CD4-positive, alpha-beta T cell treated with Interleukin-4 for 1 hour (primary cell): ENCODE results near the gene COL8A2.
"Not testable (repeated sequence)": the region's sequence is repeated elsewhere in the genome, so short reads cannot be mapped to it uniquely, and the experiment has no call there.

Source experiments
- DNase-seq, 2 donors: peaks; one replicate each; pipeline ENCODE4 v3.0.0-alpha.2; 2020 to 2022

Gene COL8A2

DNA sequence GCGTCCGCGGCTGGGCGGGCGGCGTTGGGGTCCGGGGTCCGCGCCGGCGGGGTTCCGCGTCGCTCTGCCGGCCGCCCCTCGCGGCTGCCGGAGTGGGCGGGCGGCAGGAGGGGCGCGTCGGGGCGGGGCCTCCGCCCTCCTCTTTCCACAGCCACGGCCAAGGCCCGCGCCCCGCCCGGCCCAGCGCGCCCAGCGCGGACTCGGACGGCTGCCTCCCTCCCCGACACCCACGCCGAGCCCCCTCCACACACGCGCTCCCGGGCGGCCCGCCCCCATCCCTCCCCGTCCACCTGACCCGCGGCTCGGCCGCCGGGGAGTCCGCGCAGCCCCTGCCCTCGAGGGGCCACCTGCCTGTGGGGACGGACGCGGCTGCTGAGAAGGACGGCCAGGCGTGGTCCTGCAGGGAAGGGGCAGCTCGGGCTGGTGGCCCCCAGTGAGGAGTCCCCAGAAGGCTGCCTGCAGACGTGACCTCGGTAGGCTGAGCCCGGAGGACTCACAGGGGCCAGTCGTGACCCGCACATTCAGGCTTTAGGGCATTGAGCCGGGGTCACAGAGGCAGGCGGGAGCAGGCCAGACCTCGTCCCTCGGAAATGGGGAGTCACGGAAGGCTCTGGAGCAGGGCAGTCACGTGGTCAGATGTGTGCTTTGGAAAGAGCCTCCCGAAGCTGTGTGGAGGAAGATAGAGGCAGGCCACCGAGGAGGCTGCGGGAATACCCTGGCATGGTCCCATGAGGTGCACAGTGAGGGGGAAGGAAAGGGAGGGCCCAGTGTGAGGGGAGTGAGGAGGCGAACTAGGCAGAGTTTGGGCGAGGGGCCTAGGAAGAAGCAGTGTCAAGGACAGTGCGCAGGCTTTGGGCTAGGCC is at the start of gene COL8A2:
COL8A2 (minus strand) TSS at position 94 of the 863 bp plus-strand sequence. CDS start 24,980 bp downstream, outside the sequence.
- no peak for DNase-seq

DNA sequence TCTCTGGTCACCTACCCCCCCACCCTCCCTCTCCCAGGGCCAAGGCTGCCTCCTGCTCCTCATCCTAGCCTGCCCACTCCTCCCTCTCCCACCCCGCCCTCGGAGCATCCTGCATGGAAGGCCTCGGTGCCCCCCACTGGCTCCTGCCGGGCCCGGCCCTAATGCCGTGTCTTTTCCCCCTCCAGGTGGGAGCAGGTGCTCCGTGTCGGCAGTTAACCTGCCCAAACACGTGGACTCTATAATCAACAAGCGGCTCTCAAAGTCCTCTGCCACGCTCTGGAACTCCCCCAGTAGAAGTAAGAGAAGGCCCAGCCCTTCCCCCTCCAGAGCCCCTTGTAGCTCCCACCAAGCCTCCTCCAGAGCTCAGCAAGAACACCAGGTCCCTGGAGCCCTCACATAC is 49.7 kb upstream of the COL8A2 start:
- no peak for DNase-seq

DNA sequence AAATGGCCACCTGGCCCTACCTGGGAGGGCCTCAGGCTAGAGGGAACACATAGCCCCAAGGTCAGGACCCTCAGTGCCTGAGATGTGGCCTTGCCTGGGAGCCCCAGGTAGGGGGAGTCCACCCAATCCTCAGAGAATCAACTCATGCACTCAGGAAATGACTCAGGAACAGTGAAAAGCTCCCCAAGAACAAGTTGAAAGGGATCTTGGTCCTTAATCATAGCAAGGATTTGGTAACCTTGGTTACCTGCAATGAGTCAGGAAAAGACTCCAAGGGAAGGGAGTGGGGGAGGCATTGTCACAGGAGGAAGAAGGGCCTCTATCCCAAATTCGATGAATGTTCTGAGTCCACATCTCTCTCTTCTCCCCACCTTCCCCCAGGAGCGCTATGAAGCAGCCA is 48.0 kb upstream of the COL8A2 start:
- no peak for DNase-seq

DNA sequence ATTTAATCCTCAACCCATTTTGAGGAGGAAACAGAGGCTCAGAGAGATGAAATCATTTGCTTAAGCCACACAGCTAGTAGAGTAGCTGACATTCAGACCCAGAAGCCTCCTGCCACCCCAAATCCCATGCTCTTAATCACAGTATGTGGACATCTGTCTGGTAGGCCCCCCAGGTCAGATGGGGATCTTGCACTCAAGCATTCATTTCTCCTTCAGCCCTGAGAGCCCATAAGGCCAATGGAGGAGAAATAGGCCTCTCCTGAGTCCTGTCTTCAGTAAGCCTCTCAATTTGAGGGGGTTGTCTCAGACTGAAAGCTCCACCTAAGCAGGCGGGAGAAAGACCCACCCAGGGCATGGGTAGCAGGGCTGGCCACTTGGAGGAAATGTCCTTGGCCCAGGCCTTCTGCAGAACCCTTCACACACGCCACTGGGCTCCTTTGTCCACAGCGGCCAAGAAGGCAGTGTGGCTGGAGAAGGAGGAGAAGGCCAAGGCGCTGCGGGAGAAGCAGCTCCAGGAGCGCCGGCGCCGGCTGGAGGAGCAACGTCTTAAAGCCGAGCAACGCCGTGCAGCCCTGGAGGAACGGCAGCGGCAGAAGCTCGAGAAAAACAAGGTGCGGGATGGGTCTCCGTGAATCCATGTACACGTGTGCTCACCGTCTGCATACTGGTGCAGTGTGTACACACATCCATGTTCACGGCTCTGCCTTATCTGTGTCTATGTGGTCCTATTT is 47.2 kb upstream of the COL8A2 start:
- no peak for DNase-seq

DNA sequence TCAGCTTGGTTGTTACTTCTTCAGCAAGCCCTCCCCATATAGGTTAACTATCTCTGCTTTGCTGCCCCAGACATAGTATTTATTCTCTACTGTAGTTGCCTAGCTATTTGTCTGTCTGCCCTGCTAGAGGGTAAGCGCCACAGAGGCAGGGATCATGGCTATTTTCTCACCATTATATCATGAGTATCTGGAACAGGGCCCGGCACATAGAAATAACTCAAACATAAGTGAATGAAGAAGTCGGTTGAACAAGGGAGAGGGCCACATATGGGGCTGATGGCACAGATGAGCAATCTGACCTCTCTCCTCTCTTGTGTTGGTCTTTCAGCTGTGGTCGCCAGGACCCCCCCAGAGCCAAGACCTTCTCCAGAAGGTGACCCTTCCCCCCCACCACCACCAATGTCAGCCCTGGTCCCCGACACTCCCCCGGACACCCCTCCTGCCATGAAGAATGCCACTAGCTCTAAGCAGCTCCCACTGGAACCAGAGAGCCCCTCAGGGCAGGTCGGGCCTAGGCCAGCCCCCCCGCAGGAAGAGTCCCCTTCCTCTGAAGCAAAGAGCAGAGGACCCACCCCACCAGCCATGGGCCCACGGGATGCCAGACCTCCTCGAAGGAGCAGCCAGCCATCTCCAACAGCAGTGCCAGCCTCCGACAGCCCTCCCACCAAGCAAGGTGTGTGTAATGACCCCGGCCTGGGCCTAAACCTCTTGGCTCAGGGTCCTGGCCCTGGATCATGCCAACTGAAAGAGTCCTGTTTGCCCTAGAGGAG is 45.8 kb upstream of the COL8A2 start:
- no peak for DNase-seq

DNA sequence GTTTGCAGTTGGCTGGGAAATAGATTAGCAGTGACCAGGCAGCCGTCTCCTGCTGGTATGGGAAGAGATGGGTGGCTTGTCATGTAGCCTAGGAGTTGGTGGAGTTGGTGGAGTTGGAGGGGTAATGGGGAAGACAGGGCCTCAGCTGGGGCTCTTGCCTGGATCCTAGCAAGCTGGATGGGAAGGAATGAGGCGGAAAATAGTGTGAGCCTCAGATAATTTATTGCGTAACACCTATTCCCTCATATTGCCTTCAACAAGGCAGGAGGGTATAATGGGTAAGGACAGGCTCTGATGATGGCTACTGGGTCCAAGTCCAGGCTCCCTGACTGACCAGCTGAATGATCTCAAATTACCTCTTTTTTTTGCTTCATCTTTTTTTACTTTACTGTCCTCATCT is 43.5 kb upstream of the COL8A2 start:
- no peak for DNase-seq

DNA sequence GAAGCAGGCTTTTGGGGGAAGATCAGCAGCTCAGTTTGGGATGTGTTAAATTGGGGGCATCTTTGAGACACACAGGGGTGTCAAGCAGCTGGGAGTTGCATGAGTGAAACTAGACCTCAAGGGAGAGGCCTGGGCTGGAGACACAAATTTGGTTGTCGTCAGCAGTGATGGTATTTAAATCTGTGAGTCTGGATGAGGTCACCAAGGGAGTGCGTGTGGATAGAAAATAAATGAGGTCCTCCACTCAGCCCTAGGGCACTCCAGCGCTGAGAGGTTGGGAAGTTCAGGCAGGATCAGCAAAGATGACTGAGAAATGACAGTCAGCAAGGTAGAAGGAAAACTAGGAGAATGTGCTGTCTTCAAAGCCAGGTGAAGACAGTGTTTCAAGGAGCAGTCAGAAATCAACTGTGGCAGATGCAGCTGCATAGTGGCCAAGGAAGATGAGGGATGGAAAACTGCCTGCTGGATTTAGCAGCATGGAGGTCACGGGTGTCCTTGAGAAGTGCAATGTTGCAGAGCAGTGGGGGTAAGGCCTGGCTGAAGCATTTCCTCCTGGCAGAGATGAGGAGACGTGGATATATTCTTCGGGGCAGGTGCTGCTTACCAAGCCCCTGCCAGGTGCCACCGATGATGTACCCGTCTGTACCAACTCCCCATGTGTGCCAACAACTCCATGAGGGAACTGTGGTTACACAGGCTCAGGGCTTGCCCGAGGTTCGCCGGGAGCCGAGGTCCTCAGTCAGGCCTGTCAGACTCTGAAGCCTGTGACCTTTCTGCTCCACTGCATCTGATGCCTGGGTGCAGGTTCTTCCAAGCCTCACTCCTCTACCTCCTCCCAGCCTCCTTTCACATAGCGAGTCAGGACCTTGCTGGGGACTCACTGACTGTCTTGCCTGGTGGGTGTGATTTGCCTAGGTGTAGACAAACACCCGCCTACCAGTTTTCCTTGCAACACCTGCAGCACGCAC is 42.2 kb upstream of the COL8A2 start:
- no peak for DNase-seq

DNA sequence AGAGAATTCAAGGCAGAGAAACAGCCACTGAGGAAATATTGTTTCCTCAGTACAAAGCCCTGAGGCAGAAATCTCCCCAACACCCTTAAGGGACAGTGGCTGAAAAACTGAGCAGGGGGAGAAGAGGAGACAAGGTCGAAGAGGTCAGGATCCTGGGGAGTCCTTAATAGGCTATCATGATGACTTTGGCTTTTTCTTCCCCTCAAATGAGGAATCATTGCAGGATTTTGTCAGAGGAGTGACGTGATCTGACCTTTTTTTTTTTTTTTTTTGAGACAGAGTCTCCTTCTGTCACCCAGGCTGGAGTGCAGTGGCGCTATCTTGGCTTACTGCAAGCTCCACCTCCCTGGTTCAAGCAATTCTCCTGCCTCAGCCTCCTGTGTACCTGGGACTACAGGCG is 41.1 kb upstream of the COL8A2 start:
- no peak for DNase-seq

DNA sequence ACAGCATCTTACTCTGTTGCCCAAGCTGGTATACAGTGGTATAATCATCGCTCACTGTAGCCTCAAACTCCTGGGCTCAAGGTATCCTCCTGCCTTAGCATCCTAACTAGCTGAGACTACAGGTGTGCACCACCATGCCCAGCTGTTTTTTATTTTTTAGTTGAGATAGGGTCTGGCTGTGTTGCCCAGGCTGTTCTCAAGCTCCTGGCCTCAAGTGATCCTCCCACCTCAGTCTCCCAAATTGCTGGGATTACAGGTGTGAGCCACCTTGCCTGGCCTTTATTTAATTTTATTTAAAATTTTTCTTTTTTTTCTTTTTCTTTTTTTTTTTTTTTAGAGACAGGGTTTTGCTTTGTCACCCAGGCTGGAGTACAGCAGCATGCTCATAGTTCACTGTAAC is 40.1 kb upstream of the COL8A2 start:
- DNase-seq: no peak

DNA sequence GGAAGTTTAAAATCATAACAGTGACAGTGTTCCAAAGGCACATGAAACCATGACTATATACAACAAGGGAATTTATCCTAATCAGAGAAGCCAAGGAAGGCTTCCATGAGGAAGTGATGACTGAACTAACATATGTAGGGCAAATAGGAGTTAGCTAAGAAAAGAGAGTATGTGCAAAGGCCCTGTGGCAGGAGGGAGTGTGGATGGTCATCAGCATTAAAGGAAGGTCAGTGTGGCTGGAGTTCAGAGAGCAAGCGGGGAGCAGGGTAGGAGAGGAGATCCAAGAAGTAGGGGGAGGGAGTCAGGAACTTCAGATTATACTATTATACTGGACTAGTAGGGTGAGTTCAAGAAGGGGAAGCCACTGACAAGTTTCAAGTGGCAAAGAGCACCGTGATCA is 39.3 kb upstream of the COL8A2 start:
- no peak for DNase-seq

DNA sequence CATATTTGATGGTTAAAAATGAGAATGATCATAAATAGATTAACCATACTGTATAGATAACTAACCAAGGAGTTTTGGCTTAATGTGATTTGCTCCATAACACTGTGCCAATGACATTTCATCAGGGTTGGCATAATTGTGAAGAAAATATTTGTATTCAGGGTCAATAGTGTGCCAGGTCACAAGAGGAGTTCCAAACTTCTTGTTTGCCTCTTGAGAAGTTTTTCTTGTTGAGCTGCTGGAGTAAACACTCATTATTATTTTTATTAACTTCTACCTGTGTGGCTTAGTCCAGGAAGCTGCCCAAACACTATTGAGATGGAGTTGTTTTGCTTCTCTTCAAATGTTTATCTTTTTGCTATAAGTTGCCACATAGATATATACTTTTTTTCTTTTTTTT is 38.4 kb upstream of the COL8A2 start:
- no peak for DNase-seq

DNA sequence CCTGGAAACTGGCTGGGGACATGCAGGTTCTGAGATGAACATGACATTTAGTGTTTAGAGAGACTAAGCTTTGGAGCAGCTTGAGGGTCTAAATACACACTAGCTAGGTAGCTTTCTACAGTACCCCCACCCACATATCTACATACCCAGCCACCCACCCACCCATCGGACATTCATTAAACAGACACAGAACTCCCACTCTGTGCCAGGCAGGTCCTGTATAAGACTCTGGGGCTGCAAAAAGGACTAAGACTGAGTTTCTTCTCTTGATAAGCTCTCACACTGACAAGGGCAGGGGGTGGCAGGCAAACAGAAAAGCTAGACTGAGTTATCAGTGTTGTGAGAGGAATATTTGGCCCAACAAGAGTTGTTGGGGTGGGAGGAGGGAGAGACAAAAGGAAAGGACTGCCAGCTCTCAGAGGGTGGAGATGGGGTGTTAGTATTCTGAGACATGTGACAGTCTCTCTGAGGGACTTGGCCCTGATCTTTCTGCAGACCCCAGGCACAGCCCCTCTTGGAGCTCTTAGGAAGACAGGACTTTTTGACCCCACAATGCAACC is 37.7 kb upstream of the COL8A2 start:
- no peak for DNase-seq

DNA sequence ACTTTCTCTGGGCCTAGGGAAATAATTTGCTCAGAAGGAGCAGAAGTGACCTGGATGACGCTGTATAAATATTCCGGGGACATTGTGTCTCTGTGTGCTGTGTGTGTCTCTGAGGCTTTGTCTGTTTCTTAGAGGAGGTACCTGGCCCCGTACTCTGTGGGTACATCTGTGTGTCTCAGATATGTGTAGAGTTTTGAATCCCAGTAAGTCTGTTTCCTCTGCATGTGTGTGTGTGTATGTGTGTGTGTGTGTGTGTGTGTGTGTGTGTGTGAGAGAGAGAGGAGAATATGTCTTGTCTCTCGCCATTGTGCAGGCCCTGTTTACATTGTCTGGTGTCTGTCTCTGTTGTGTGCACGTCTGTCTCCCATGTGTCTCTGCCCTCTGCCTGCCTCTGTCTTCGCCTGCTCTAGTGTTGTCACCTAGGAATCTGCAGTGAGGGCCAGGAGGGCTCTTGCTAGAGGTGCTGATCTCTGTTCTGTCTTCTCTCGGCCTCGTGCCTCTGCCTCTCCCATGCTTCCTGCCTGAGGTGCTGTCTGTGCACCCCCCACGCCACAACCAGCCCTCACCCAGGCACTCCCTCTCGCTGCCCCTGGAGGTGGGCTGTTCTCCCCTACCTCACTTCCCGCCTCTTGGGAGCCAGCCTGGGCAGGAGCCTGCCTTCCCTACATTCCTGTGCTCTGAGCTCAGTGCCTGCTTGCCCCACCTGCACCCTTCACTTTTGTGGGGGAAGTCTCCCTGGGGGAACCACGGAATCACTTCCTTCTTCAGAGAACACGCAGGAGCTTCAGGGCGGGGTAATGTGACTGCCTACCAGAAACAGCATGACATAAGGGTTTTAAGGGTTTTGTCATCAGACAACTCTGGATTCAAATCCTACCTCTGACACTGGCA is 36.9 kb upstream of the COL8A2 start:
- peak; percentile 62 to 67 for DNase-seq

DNA sequence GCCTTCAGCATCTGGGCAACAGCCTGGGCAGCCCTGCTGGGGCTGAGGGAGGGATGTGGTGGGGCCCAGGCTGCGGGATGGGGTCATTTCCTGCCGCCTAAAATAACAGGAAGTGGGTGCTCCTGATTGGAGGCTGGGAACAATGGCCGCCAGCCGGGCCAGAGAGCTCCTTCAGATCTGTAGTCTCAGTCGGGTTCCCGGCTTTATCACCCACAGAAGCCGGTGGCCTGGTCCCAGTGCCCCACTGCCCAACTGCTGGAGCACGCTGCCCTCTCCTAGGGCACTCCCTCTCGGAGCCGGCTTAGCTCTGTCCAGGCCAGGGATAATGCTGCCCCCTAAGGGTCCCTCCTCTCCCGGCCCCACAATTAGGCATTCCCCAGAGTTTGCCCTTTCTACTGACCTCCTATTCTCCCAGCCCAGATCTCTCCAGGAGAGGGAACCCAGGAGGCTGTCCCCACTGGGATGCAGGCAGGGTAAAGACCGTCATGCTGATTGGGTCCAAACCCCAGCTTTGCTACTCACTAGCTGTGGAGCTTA is 36.0 kb upstream of the COL8A2 start:
- DNase-seq: peak; percentile 66 to 72

DNA sequence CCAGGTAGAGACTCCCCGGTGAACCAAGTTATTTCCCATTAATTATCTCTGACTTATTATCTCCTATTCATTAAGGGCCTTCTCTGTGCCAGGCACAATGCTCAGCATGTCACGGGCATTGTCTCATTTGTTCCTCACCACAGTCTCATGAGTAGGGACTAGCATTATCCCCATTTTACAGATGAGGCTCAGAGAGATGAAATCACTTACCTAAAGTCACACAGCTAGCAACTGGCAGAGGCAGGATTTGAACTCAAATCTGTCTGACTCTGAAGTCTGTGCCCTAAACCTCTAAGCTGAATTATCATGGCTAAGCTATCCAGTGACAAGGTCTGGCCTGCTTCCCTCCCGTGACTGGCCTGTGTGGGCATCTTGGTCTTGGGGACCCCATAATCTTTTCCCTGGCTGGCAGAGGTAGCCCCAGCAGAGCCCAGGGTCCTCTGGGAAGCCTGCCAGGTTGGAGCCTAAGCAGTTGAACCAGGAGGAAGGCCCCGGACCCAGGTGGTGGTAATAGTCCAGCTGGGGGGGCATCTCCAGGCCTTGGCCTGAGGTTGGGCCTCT is 35.4 kb upstream of the COL8A2 start:
- no peak for DNase-seq

DNA sequence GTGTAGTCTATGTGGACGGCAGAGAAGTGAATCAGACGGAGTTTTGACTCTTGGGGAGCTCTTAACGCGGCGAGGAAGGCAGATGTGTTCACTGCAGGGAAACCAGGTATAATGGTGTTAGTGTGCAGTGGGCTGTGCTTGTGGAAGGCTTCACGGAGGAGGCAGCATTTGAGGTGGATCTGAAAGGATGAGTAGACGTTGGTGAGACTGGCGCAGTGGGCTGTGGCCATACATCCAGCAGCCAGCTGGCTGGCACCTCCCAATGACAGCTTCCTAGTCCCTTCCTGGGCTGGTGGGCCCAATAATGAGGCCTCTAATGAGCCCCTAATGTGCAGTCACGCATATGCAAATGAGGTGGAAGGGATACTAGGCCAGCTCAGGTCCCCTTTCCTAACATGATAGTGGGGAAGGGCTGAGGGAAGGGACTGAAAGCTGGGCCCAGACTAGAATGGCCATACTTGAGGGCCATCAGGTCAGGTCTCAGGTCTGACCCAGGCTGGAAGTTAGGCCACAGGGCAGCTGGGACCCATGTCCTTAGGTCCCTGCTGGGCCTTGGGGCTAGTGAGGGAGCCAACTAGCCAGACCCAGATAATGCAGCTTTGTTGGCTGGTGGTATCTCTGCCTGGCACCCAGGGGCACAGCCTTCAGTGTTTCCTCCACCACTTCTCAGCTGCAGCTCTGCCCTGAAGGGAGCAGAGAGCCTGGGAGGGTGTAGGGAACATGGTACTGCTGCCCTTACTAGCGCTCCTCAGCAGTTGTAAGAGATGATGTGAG is 34.8 kb upstream of the COL8A2 start:
- no peak for DNase-seq

DNA sequence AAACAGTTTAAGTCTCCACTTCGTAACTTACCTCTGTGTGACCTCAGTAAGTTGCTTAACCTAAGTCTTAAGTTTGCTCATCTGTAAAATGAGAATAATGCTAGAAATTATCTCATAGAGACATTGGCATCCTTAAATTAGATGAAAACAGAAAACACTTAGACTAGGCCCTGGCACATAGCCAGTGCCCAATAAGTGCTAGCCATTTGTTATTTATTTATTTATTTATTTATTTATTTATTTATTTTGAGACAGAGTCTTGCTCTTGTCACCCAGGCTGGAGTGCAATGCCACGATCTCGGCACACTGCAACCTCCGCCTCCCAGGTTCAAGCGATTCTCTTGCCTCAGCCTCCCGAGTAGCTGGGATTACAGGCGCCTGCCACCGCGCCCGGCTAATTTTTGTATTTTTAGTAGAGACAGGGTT is 33.8 kb upstream of the COL8A2 start:
- DNase-seq: not testable (repeated sequence)

DNA sequence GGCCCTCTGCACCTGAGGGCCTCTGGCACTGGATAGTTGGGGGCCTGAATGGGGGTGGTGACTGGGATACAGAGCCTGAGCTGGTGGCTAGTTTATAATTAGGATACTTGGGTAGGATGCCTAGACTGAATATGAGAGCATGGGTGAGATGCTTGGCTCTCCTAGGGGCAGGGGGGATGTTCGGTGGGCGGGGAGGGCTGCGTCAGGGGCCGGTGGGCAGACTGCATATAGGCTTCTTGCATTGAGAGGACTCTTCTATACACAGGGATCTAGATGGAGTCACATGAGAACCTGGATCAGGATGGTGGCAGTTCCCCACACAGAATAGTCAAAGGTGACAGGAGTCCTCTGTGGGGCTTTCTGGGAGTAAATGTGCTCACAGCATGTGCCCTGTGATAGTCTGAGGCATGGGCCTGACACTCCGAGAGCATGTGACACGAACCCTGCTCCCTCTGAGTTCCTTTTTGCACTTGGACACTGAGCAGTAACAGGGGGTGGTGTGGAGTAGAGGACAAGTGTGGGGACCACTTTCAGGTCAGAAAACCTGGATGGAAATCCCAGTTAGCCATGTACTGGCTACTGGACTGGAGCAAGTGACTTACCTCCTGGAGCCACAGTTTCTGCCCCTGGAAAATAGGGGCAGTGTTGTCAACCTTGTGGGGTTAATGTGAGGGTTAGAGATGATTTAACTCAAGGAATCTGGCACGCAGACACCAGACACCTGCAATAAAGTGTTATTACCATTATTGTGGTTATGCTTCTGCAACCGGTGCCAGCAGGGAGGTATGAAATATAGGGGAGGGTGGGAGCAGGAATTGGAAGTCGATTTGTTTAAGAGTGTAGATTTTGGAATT is 33.2 kb upstream of the COL8A2 start:
- no peak for DNase-seq
